Parathyroid adenoma (tissue), 2 donors: Measurements from ENCODE around the gene CAB39.

Source experiments
- H2AFZ ChIP-seq: fragments of 300-600 bp; sonication (generic); one replicate; pipeline ENCODE4 v1.7.0; 2017; ENCODE audit warnings: antibody characterized with exemption, mild to moderate bottlenecking
- H3K27ac ChIP-seq: fragments of 300-600 bp; sonication (generic); one replicate; pipeline ENCODE4 v1.7.0; 2017
- H3K27me3 ChIP-seq: fragments of 300-600 bp; sonication (generic); one replicate; pipeline ENCODE4 v1.7.0; 2017; ENCODE audit warnings: low read length; ENCODE audit not compliant: control insufficient read depth, insufficient read depth
- H3K36me3 ChIP-seq: fragments of 300-600 bp; sonication (generic); one replicate; pipeline ENCODE4 v1.7.0; 2017; ENCODE audit warnings: low read length; ENCODE audit not compliant: control insufficient read depth, insufficient read depth
- H3K4me1 ChIP-seq: fragments of 300-600 bp; sonication (generic); one replicate; pipeline ENCODE4 v1.7.0; 2017; ENCODE audit warnings: control low read depth
- H3K4me2 ChIP-seq: fragments of 300-600 bp; sonication (generic); one replicate; pipeline ENCODE4 v1.7.0; 2017; ENCODE audit warnings: low read length
- H3K4me3 ChIP-seq: fragments of 300-600 bp; sonication (generic); one replicate; pipeline ENCODE4 v1.7.0; 2017; ENCODE audit warnings: low read depth, low read length
- H3K79me2 ChIP-seq: fragments of 300-600 bp; sonication (generic); one replicate; pipeline ENCODE4 v1.7.0; 2017; ENCODE audit warnings: control low read depth
- H3K9ac ChIP-seq: fragments of 300-600 bp; sonication (generic); one replicate; pipeline ENCODE4 v1.7.0; 2017; ENCODE audit warnings: mild to moderate bottlenecking
- H3K9me3 ChIP-seq: fragments of 300-600 bp; sonication (generic); one replicate; pipeline ENCODE4 v1.7.0; 2017; ENCODE audit warnings: low read length; ENCODE audit not compliant: control insufficient read depth
- TF ChIP-seq, protein P1 (sequence below): fragments of 300-600 bp; sonication (generic); IDR thresholded peaks from one replicate; pipeline ENCODE4 v1.7.0; 2017; ENCODE audit warnings: antibody characterized with exemption, mild to moderate bottlenecking
- donor health status: primary hyperparathyroidism.

Gene CAB39

DNA sequence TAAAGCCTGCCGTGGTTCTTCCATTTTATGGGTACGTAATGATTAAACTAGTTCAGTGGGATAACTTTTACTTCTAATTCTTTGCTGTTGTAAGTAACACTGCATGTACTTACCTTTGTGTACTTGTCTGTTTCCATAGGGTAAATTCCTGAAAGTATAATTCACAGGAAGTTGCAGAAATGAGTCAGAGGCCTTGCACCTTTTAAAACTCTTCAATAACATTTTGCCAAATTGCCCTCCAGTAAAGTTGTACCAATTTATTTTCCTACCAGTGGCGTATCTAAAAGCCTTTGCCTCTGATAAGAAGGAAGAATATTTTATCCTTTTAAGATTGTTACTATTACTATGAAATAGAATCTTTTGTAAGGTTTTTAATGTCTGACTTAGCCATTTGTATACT, 65.1 kb downstream of the CAB39 start:
- Histone ChIP-seq H3K4me1 (peaks cover 19% of the 10 kb centered on the region), H3K36me3 (no peaks in the 10 kb centered on the region), H3K79me2 (peaks cover 4% of the 10 kb centered on the region), H3K27ac (no peak overlapping the region), H3K27me3 (no peaks in the 10 kb centered on the region), H3K4me3 (no peak overlapping the region), H3K9me3 (no peaks in the 10 kb centered on the region), H3K4me2 (no peak overlapping the region), H3K9ac (no peak overlapping the region), H2AFZ (no peak overlapping the region)
- TF ChIP-seq, protein P1, sequence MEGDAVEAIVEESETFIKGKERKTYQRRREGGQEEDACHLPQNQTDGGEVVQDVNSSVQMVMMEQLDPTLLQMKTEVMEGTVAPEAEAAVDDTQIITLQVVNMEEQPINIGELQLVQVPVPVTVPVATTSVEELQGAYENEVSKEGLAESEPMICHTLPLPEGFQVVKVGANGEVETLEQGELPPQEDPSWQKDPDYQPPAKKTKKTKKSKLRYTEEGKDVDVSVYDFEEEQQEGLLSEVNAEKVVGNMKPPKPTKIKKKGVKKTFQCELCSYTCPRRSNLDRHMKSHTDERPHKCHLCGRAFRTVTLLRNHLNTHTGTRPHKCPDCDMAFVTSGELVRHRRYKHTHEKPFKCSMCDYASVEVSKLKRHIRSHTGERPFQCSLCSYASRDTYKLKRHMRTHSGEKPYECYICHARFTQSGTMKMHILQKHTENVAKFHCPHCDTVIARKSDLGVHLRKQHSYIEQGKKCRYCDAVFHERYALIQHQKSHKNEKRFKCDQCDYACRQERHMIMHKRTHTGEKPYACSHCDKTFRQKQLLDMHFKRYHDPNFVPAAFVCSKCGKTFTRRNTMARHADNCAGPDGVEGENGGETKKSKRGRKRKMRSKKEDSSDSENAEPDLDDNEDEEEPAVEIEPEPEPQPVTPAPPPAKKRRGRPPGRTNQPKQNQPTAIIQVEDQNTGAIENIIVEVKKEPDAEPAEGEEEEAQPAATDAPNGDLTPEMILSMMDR = no peak

DNA sequence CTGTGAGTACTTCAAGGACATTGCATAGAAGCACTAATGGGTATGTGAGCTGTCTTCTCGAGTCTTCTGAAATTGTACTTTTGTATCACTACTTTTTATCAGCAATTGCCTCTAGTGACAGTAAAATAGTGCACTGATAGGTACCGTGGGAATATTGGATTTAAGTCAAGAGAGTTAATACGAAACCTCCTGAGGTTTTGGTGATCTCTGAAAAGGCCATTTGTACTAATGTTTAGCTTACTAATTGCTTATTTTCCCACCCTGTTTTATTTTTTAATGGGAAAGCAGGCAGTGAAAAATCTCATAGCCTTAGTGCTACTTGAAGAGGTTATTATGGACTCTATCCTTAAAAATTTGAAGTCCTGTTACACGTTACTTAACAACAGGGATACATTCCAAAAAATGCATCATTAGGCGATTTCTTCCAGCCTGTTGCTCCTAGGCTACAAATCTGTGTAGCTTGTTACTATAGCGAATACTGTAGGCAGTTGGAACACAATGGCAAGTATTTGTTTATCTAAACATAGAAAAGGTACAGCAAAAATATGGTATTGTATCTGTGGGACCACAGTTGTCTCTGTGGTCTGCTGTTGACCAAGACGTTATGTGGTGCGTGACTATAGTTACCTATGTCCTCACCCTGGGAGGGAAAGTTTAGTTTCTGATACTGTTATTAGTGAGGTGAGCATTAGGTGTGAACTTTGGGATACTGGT, 65.9 kb downstream of the CAB39 start:
- Histone ChIP-seq H3K4me3 (no peak overlapping the region), H3K36me3 (no peaks in the 10 kb centered on the region), H2AFZ (no peak overlapping the region), H3K27ac (no peak overlapping the region), H3K4me1 (peaks cover 19% of the 10 kb centered on the region), H3K9ac (no peak overlapping the region), H3K4me2 (no peak overlapping the region), H3K27me3 (no peaks in the 10 kb centered on the region), H3K9me3 (no peaks in the 10 kb centered on the region), H3K79me2 (peaks cover 11% of the 10 kb centered on the region)
- TF ChIP-seq, protein P1 = no peak

DNA sequence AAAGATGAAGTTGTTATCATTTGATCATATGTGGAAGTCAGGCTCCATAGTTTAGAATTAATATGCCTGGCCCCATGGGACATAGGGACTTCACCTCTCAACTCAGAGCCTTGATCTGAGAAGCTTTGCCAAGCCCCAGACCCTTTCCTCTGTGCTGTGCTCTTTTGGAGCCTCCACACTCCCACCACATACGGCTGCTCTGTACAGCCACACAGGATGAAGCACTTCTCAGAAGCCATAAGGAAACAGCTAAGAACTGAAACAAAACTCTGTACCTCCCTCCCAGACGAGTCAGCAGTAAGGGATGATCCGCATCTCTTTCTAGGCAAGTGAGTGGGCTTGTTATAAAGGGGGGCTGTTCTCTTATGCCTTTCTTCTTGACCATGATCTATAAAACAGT, 66.5 kb downstream of the CAB39 start:
- no peaks in the 10 kb centered on the region for H3K9me3 ChIP-seq
- no peak overlapping the region for H3K27ac ChIP-seq
- H3K27me3 ChIP-seq = no peaks in the 10 kb centered on the region
- no peak overlapping the region for H3K4me2 ChIP-seq
- no peak overlapping the region for H3K4me3 ChIP-seq
- H2AFZ ChIP-seq = no peak overlapping the region
- peaks cover 19% of the 10 kb centered on the region for H3K4me1 ChIP-seq
- TF ChIP-seq, protein P1 = no peak
- H3K36me3 ChIP-seq = no peaks in the 10 kb centered on the region
- H3K9ac ChIP-seq = no peak overlapping the region
- peaks cover 18% of the 10 kb centered on the region for H3K79me2 ChIP-seq

DNA sequence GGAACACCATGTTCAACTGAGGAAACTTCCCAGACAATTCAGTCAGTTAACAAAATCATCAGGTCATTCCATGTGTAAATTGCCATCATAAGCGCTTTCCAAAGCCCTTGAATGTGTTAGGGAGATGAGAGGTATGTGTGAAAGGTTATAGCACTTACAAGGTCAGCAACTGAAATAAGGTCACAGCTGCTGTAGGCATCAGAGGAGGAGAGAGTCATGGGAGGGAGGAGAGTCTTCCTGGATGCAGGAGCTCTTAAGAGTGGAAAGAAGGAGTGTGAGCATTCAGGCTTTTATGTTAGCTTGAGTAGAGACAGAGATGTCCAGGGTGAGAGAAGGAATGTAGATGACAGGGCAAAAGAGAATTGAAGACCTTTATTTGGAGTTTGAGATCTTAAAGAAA, 67.0 kb downstream of the CAB39 start:
- Histone ChIP-seq H3K36me3 (no peaks in the 10 kb centered on the region), H3K27ac (no peak overlapping the region), H2AFZ (no peak overlapping the region), H3K9me3 (no peaks in the 10 kb centered on the region), H3K79me2 (peaks cover 22% of the 10 kb centered on the region), H3K4me3 (no peak overlapping the region), H3K9ac (no peak overlapping the region), H3K4me2 (no peak overlapping the region), H3K27me3 (no peaks in the 10 kb centered on the region), H3K4me1 (peaks cover 19% of the 10 kb centered on the region)
- TF ChIP-seq, protein P1 = no peak
